NCI-H1105 treated with DMSO at 0.1 percent for 48 hours (cell line): ENCODE measurements around the gene CHRM1.
A peak's percentile ranks its signal among the peaks of the same experiment; 100 is the strongest.

Experiments
- DNase-seq: peaks from one replicate; lab custom pipeline; 2025; lab: John Stamatoyannopoulos, UW

CHRM1 gene

GRCh38 chr11:62925745-62926679 lies 4.8 kb upstream of the CHRM1 start:
- DNase-seq, result no peak

DNA sequence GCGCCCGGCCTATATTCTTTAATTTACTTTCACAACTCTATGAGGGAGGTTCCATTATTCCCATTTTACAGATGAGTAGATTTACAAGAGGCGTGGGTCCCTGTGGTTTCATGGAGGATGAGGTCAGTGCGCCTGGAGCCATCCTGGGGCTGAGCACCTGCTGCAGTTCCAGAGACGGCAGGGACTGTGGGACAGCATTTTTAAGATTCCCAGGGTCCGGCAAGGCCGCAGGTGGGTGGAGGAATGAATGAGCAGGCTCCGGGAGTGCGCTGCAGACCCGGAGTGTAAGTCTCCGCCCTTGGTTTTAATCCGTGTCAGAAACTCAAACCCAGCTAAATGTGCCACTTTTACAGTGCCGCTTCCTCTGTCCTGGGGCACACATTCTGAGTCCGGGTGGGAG lies 4.1 kb upstream of the CHRM1 start:
- DNase-seq, result no peak

DNA sequence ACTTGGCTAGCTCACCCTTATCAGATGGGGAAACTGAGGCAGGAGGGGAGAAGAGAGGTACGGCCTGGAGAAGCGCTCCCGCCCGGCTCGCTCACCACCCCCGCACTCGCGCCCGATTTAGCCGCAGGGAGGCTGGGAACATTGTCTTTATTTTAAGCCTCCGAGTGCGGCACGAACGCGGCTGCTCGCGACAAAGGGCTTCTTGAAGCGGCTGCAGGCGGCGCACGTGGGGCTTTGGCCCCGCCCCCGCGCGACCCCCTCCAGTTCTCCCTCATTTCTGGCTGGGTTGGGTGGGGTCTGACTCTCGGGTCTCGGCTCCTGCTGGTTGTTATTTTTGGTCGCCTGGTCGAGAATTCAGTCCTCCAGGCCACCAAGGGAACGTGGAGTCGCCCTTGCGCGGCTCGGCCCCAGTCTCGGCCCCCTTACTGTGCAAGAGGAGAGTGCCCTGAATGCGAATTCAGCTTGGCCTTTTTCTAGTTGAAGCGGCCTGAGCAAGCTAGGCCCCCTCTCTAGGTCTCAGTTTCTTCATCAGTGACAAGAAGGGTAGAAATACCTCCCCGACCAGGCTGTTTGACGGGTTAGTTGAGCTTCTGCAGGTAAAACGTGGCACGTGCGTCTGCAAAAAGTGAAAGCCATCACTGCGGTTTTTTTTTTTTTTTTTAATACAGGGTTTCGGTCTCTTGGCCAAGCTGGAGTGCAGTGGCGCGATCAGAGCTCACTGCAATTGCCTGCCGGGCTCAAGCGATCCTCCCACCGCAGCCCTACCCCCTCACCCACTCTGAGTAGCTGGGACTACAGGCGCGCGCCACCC lies 2.6 kb upstream of the CHRM1 start:
- peak; percentile 18 for DNase-seq

DNA sequence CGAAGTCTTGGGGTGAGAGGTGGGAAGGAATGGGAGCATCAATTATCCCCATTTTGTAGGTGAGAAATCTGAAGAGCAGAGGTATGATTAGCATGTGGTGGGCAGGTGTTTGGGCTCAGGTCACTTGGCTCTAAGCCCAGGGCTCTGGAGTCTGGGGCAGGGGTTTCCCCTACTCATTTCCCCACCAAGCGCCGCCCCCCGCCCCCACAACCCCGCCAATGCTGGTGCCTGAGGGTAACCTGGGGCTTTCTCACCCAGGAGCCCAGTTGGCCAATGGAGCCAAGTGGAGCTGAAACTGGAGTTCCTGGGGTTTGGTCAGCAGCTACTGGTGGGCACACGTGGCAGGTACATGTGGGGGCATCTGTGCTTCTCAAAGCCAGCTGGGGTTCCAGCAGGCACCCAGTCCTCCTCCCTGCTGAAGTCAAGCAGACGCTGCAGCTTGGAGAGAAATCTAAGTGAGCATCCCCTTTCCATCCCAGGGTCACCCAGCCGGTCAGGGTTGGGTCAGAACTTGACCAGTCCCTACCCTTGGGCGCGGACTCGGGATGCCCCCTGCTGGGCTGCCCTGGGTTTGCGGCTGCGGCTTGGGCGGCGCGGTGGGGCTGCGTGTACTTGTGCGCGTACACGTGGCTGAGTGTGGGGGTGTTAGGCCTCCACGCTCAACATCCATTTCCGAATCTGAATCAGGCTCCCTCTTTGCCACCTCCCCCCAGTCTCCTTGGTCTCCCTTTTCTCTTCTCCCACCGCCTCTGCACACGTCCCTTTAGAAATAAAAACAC lies 1.7 kb upstream of the CHRM1 start:
- peak; percentile 16 for DNase-seq

GRCh38 chr11:62922189-62922589 lies 1.0 kb upstream of the CHRM1 start:
- no peak for DNase-seq

DNA sequence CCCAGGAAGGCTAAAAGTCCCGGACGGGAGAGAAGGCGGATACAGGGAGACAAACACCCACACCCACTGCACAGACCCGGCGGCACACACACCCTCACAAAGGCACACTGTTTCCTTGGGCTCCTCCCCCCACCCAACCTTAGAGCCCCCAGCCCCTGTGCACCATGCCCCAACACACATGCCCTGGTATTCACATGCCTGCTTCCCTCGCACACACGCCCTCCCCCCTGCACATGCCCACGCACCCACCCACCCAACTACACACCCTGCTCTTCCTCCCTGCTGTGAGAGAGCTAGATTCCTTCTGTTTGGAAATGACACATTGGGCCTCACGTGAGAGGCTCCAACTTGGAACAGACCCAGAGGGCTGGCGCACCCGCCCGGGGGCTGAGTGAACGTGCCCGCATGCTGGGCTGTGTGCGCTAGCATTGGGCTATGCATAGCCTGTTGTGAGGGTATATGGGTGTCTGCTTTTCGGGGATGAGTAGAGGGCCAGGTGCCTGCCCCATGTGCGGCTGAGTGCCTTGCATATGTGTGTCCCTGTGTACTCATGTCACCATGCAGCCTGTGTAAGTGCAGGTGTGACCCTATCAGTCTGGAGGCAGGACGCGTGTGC lies 518 bp upstream of the CHRM1 start:
- DNase-seq, result peak; percentile 56

DNA sequence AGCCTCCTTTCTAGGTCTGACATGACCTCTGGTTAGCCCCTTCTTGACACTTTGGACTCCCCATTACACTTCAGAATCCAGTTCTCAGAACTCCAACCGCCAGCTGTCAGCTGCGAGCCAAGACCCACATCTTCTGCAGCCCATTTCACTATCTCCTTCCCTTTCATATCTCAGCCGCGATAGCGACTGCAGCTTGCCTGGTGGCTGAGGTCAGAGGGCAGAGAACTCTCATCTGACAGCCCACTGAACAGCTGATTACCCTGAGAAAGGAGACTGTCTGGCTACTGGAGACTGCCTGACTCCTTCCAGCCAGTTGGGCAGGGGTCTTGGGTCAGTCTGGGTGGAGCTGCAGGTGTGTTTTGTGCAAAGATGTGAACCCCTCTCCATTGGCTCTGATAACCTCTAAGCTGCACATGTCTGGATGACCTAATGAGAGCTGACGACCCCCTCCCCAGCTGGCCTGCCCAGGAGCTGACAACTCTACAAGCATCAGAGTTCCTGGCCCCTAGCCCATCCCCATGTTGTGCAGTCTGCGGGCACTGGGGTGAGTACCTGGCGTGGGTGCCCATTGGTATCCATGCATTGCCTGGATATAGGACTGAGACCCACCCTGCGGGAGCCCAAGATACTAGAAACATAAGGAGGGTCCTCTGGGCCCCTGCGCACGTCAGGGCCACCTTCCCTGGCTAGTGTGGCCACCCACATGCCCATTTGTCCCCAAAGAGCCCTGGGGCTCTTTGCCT lies 1.1 kb downstream of the CHRM1 start:
- DNase-seq, result no peak

DNA sequence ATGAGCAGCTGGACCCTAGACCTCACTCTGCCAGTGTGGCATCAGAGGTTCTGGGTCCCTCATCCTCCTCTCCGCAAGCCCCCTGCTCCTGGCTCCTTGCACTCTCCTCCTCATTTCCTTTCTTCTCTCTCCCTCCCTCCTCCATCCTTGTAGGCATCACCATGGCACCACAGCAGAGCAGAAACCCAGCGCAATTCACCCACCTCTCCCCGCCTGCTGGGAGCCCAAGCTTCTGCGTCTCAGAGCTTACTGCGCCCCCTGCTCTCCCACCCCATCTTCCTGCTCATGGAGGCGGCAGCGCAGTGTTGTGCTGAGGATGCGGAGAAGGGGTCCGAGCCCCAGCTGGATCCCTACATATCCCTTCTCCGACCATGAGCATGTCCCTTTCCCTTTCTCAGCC lies 1.7 kb downstream of the CHRM1 start:
- DNase-seq, result no peak

GRCh38 chr11:62918531-62918930 lies 2.6 kb downstream of the CHRM1 start:
- DNase-seq, result no peak

DNA sequence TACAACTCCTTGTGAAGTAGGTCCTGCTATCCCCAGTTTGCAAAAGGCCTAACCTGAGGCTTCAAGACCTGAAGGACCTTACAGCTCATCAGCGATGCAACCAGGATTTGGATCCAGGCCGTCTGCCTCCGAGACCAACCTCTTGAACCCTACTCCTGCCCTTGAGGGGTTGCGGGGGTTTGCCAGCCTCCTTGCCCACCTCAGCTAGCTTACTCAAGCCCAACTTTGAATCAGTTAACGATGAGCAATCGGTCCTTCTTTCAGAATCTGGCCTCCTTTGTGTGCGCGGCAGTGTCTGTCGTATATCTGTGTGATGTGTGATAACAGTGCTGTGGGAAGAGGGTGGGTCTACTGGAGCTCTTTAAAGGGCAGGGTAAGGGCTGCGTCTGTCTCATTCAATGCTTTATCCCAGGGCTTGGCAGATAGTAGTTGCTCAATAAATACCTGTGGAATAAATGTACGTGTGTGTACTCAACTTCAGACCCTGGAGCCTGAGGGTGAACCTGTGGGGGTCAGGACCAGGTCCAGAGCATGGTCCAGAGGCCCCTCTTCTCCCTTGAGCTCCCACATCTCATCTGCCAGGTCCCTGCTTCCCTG lies 3.2 kb downstream of the CHRM1 start:
- DNase-seq, result no peak

GRCh38 chr11:62914416-62914815 lies 6.7 kb downstream of the CHRM1 start:
- DNase-seq, result no peak

DNA sequence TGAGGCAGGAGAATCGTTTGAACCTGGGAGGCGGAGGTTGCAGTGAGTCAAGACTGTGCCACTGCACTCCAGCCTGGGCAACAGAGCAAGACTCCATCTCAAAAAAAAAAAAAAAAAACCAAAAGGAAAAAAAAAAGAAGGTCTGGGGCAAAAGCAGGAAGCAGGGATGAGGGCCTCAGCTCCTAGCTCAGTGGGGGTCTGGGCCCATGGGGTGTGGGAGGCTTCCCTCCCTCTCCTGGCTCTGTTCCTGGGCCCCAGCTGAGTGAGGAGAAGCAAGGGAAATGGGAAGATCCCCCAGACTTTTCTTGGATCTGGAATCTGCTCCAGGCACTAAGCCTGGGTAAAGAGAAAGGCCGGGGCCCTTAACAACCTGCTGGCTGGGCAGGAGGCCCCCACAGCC lies 8.9 kb downstream of the CHRM1 start:
- no peak for DNase-seq

DNA sequence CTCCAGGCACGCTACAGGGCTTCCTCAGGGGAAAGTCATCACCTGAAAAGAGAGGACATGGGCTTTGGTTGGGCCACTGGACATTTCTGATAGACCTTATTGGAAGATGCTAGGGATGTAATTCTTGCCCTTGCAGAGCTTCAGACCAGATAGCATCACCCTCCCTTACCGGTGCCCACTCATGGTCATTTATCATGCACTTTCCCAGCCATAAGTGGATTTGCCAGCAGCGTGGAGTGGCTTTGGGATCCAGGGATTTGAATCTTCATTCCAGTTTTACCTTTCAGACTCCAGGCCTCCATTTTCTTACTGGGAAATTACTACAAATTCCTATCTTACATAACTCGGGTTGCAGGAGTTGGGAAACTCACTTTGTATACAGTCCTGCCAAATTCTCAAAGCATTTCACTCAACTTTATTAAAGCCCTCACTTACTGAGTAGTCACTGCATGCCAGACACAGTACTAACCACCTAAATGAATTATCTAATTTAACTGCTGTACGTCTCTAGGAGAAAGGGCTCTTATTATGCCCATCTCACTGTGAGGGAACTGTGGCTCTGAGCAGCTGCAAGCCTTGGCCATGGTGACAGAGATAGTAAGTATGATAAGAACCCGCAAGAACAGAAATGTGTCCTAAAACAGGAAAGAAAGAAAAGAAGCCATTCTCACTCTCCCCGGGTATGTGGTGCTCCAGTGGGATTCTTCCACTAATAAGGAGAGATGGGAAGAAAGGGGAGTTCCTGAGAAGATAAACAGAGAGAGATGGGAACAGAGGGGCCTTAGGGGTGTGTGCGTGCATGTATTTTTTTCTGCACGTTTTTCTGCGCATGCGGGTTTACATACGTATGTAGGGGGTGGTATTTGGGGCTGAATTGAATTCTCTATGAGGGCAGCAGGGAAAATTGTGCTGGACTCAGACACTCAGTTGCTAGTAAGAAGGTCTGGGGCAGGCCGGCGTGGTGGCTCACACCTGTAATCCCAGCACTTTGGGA lies 9.7 kb downstream of the CHRM1 start:
- no peak for DNase-seq

DNA sequence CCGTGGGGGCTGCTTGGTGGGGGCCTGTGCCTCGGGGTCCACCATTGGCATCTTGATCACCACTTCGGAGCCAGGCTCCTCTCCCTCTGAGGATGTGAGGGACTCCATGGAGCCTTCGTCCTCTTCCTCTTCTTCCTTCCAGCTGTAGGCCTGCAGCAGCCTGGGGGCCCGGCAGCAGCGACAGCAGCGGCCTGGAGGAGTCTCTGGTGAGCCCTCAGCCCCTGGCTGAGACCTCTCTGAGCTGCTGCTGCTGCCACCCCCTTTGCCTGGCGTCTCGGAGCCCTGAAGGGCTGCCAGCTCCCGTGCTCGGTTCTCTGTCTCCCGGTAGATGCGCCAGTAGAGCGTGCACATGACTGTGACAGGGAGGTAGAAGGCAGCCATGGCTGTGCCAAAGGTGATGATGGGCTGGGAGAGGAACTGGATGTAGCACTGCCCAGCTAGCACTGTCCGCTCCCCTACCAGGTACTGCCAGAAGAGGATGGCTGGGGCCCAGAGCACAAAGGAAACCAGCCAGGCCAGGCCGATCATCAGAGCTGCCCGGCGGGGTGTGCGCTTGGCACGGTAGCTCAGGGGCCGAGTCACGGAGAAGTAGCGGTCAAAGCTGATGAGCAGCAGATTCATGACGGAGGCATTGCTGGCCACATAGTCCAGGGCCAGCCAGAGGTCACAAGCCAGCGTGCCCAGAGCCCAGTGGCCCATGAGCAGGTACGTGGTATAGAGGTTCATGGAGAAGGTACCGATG lies 10.9 kb downstream of the CHRM1 start:
- no peak for DNase-seq

- peak; percentile 35 for DNase-seq
These were observed 11.9 kb downstream of the CHRM1 start for GRCh38 chr11:62909107-62909894.

- no peak for DNase-seq
These were observed 12.6 kb downstream of the CHRM1 start for GRCh38 chr11:62908468-62909072.

DNA sequence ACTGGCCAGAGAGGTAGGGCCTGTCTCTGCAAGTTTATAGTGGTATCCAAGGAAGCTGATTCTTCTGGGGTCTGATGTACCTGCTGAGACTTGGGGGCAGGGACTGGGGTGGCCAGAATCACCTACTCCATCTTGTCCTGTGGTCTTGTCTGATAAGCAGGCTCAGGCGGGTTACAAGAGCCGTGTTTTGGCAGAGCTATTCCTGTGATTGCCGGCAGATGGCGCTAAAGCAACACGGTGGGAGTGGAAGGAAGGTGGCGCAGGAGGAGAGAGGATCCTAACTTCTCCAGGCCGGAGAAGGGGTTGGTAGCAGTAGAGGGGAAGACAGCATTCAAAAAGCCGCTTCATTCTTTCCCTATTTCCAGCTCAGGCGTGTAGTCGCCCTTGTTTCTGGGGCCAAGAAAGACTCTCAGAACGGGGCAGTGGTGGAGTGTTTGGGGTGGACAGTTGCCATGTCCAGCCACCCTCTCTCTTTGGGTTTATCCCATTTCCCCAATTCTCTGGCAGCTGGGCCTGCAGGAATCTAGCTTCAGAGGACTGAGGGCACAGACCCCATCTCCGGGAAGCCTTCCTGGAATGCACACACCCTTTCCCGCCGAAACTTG lies 15.1 kb downstream of the CHRM1 start:
- peak; percentile 61 for DNase-seq
